ENCODE data around the gene ARID2.

ARID2 gene

DNA sequence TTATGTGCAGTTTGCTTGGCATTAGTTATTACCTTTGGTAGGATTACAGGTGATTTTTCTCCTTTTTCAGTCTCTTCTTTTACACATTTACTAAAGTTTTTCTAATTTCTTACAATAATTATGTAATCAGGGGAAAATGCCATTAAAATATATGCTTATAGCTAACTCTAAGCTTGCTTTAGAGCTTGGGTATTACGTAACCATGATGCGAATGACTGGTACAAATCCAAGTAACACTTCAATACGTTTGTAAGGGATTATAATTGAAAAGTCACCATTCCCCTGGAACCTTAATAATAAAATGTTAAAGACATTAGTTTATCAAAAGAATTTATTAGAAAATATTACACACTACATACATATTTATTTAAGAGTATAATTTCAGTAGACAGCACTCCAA is 189.3 kb downstream of the ARID2 start:
- Histone ChIP-seq H4K20me1 (ENCODE audit: insufficient read depth, low read length) (no peaks in the 10 kb centered on the region), H3K9me2 (ENCODE audit: low read depth, low read length) (no peaks in the 10 kb centered on the region), H3K79me2 (ENCODE audit: insufficient read depth, low read length) (no peaks in the 10 kb centered on the region), H2AFZ (ENCODE audit: low read length) (no peak overlapping the region), H3K9me3 (ENCODE audit: low read length) (no peaks in the 10 kb centered on the region), H3K27me3 (ENCODE audit: insufficient read depth, low read length) (no peaks in the 10 kb centered on the region), H3K4me1 (ENCODE audit: insufficient read depth, low read length, severe bottlenecking) (no peaks in the 10 kb centered on the region), H3K36me3 (ENCODE audit: insufficient read depth, low read length) (peaks cover 53% of the 10 kb centered on the region), H3K27ac (ENCODE audit: low read depth, low read length, poor library complexity, severe bottlenecking) (no peak overlapping the region), H3K9ac (ENCODE audit: low read length) (no peak overlapping the region), H3K4me2 (ENCODE audit: low read length) (no peak overlapping the region), H3F3A (ENCODE audit: insufficient read depth, low read length) (0 out of 2 replicates have a peak, but pooled peaks cover 4% of the 10 kb centered on the region), H3K4me3 (ENCODE audit: low read depth, low read length, poor library complexity, severe bottlenecking) (no peak overlapping the region)
- no peak for TF ChIP-seq EZH2 (IDR thresholded peaks at IDR 0.05; ENCODE audit: borderline replicate concordance, low read length)
- TF ChIP-seq, protein P1, sequence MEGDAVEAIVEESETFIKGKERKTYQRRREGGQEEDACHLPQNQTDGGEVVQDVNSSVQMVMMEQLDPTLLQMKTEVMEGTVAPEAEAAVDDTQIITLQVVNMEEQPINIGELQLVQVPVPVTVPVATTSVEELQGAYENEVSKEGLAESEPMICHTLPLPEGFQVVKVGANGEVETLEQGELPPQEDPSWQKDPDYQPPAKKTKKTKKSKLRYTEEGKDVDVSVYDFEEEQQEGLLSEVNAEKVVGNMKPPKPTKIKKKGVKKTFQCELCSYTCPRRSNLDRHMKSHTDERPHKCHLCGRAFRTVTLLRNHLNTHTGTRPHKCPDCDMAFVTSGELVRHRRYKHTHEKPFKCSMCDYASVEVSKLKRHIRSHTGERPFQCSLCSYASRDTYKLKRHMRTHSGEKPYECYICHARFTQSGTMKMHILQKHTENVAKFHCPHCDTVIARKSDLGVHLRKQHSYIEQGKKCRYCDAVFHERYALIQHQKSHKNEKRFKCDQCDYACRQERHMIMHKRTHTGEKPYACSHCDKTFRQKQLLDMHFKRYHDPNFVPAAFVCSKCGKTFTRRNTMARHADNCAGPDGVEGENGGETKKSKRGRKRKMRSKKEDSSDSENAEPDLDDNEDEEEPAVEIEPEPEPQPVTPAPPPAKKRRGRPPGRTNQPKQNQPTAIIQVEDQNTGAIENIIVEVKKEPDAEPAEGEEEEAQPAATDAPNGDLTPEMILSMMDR (IDR thresholded peaks at IDR 0.05; ENCODE audit: low read length) = no peak

GRCh38 chr12:45928309-45928708 is 198.8 kb downstream of the ARID2 start:
- TF ChIP-seq, protein P1 (IDR thresholded peaks at IDR 0.05; ENCODE audit: low read length) = no peak
- TF ChIP-seq EZH2 (IDR thresholded peaks at IDR 0.05; ENCODE audit: borderline replicate concordance, low read length) = no peak
- H3K36me3 ChIP-seq (ENCODE audit: insufficient read depth, low read length) = peaks cover 87% of the 10 kb centered on the region
- no peak overlapping the region for H3K4me3 ChIP-seq (ENCODE audit: low read depth, low read length, poor library complexity, severe bottlenecking)
- no peak overlapping the region for H3K4me2 ChIP-seq (ENCODE audit: low read length)
- no peaks in the 10 kb centered on the region for H3K79me2 ChIP-seq (ENCODE audit: insufficient read depth, low read length)
- H3K9ac ChIP-seq (ENCODE audit: low read length) = no peak overlapping the region
- no peaks in the 10 kb centered on the region for H3K27me3 ChIP-seq (ENCODE audit: insufficient read depth, low read length)
- no peaks in the 10 kb centered on the region for H4K20me1 ChIP-seq (ENCODE audit: insufficient read depth, low read length)
- H3K27ac ChIP-seq (ENCODE audit: low read depth, low read length, poor library complexity, severe bottlenecking) = no peak overlapping the region
- no peaks in the 10 kb centered on the region for H3K9me2 ChIP-seq (ENCODE audit: low read depth, low read length)
- H3F3A ChIP-seq (ENCODE audit: insufficient read depth, low read length) = no peaks in the 10 kb centered on the region
- no peaks in the 10 kb centered on the region for H3K4me1 ChIP-seq (ENCODE audit: insufficient read depth, low read length, severe bottlenecking)
- no peaks in the 10 kb centered on the region for H3K9me3 ChIP-seq (ENCODE audit: low read length)
- H2AFZ ChIP-seq (ENCODE audit: low read length) = no peak overlapping the region

DNA sequence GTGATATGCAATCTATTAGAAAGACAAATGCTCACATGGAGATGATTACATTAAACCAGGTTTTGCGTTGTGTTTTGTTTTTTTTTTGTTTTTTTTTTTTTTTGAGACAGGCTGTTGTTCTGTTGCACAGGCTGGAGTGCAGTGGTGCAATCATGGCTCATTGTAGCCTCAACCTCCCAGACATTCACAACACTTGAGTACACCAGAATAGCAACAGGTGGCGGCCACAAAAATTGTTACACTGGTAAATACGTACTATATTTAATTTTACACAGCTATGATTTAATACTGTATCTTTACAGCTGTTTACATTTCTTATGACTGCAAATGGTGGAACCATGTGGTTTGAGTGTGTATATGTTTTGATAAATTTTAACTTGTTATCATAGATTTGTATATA is 200.9 kb downstream of the ARID2 start:
- TF ChIP-seq, protein P1 (IDR thresholded peaks at IDR 0.05; ENCODE audit: low read length) = no peak
- no peak for TF ChIP-seq EZH2 (IDR thresholded peaks at IDR 0.05; ENCODE audit: borderline replicate concordance, low read length)
- H3F3A ChIP-seq (ENCODE audit: insufficient read depth, low read length) = no peaks in the 10 kb centered on the region
- H3K4me2 ChIP-seq (ENCODE audit: low read length) = no peak overlapping the region
- no peak overlapping the region for H3K27ac ChIP-seq (ENCODE audit: low read depth, low read length, poor library complexity, severe bottlenecking)
- no peaks in the 10 kb centered on the region for H3K27me3 ChIP-seq (ENCODE audit: insufficient read depth, low read length)
- no peaks in the 10 kb centered on the region for H4K20me1 ChIP-seq (ENCODE audit: insufficient read depth, low read length)
- H3K36me3 ChIP-seq (ENCODE audit: insufficient read depth, low read length) = peaks cover 75% of the 10 kb centered on the region
- no peaks in the 10 kb centered on the region for H3K79me2 ChIP-seq (ENCODE audit: insufficient read depth, low read length)
- H3K4me3 ChIP-seq (ENCODE audit: low read depth, low read length, poor library complexity, severe bottlenecking) = no peak overlapping the region
- H3K9me2 ChIP-seq (ENCODE audit: low read depth, low read length) = no peaks in the 10 kb centered on the region
- H3K9ac ChIP-seq (ENCODE audit: low read length) = no peak overlapping the region
- peaks cover 6% of the 10 kb centered on the region for H3K4me1 ChIP-seq (ENCODE audit: insufficient read depth, low read length, severe bottlenecking)
- no peak overlapping the region for H2AFZ ChIP-seq (ENCODE audit: low read length)
- H3K9me3 ChIP-seq (ENCODE audit: low read length) = no peaks in the 10 kb centered on the region

Data from OCI-LY1 (cell line).